ENCODE measurements around the gene TMPRSS13. TPM values are rescaled to one million over a fixed set of nuclear protein-coding genes. Genes with fewer than 3 reads are reported as not detected.

TMPRSS13 gene
- total RNA-seq, 1 donor from 2014 or later, result not detected

DNA sequence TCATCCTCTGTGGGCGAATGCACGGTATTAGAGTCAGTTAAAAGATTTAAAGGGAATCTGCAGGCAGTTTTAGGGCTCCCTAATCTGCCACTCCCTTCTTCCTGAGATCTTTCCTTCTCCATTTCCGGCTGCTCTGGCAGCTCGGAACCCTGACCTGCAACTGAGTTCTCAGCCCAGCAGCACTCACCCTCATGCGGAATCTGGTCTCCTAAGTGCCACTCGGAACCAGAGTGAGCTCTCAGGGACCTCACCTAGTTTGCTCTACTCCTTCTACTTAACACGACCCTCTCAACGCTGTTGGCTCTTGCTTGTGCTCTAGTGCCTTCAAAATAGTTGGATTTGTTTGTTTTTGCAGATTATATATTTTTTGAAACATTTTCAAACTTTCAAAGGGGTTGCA is 37.7 kb upstream of the TMPRSS13 start:
- H3K9me3 ChIP-seq, result no peaks in the 10 kb centered on the region
- no peak for DNase-seq (ENCODE audit: low spot score in 2 of 2)
- no peaks in the 10 kb centered on the region for H3K4me1 ChIP-seq
- no peaks in the 10 kb centered on the region for H3K27me3 ChIP-seq
- no peaks in the 10 kb centered on the region for H3K36me3 ChIP-seq
- no peak overlapping the region for H3K4me3 ChIP-seq
- H3K27ac ChIP-seq, result no peak overlapping the region
- intact Hi-C loops (cut with DNase I), result no loop called here
- TF ChIP-seq, protein P1, sequence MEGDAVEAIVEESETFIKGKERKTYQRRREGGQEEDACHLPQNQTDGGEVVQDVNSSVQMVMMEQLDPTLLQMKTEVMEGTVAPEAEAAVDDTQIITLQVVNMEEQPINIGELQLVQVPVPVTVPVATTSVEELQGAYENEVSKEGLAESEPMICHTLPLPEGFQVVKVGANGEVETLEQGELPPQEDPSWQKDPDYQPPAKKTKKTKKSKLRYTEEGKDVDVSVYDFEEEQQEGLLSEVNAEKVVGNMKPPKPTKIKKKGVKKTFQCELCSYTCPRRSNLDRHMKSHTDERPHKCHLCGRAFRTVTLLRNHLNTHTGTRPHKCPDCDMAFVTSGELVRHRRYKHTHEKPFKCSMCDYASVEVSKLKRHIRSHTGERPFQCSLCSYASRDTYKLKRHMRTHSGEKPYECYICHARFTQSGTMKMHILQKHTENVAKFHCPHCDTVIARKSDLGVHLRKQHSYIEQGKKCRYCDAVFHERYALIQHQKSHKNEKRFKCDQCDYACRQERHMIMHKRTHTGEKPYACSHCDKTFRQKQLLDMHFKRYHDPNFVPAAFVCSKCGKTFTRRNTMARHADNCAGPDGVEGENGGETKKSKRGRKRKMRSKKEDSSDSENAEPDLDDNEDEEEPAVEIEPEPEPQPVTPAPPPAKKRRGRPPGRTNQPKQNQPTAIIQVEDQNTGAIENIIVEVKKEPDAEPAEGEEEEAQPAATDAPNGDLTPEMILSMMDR (IDR thresholded peaks at IDR 0.05), result no peak

DNA sequence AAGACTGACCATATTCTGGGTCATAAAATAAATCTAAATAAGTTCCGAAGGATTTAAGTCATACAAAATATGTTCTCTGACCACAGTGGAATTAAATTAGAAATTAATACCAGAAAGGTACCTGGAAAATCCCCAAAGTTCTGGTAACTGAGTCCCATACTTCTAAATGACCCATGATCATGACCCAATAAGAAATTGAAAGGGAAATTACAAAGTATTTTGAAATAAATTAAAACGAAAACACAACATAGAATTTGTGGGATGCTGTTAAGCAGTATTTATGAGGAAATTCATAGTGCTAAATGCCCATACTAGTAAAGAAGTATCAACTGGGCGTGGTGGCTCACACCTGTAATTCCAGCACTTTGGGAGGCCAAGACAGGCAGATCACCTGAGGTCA is 33.6 kb upstream of the TMPRSS13 start:
- no peaks in the 10 kb centered on the region for H3K4me1 ChIP-seq
- H3K27me3 ChIP-seq, result no peaks in the 10 kb centered on the region
- no peaks in the 10 kb centered on the region for H3K9me3 ChIP-seq
- DNase-seq (ENCODE audit: low spot score in 2 of 2), result no peak
- intact Hi-C loops (cut with DNase I), result no loop called here
- TF ChIP-seq, protein P1 (IDR thresholded peaks at IDR 0.05), result no peak
- no peaks in the 10 kb centered on the region for H3K36me3 ChIP-seq
- no peak overlapping the region for H3K4me3 ChIP-seq
- H3K27ac ChIP-seq, result no peak overlapping the region

DNA sequence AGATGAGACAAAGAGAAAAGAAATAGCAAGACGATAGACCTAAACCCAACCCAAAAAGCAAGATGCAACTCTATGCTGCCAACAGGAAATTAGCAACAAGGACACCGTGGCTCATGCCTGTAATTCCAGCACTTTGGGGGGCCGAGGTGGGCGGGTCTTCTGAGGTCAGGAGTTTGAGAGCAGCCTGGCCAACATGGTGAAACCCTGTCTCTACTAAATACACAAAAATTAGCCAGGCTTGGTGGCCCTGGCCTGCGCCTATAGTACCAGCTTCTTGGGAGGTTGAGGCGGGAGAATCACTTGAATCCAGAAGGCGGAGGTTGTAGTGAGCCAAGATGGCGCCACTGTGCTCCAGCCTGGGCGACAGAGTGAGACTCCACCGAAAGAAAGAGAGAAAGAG is 32.7 kb upstream of the TMPRSS13 start:
- TF ChIP-seq, protein P1 (IDR thresholded peaks at IDR 0.05), result no peak
- no peak for DNase-seq (ENCODE audit: low spot score in 2 of 2)
- H3K9me3 ChIP-seq, result no peaks in the 10 kb centered on the region
- no peak overlapping the region for H3K4me3 ChIP-seq
- H3K36me3 ChIP-seq, result no peaks in the 10 kb centered on the region
- intact Hi-C loops (cut with DNase I), result no loop called here
- H3K27ac ChIP-seq, result no peak overlapping the region
- no peaks in the 10 kb centered on the region for H3K27me3 ChIP-seq
- H3K4me1 ChIP-seq, result no peaks in the 10 kb centered on the region

DNA sequence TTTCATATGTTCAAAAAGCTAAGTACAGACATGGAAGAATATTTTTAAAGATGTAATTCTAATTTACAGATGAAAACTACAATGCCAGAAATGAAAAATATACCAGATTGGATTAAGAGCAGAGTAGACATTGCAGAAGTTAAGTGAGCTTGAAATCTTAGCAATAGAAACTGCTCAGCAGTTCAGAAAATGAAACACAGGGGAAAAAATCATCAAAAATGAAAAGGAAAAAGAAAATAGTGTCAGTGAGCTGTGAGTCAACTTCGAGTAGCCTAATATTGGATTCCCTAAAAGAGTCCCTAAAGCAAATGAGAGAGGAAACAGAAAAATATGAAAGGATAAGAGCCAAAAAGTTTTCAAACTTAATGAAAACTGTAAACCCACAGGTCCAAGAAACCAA is 31.2 kb upstream of the TMPRSS13 start:
- DNase-seq (ENCODE audit: low spot score in 2 of 2), result no peak
- Histone ChIP-seq H3K4me3 (no peak overlapping the region), H3K4me1 (no peaks in the 10 kb centered on the region), H3K36me3 (no peaks in the 10 kb centered on the region), H3K9me3 (no peaks in the 10 kb centered on the region), H3K27me3 (no peaks in the 10 kb centered on the region), H3K27ac (no peak overlapping the region)
- TF ChIP-seq, protein P1 (IDR thresholded peaks at IDR 0.05), result no peak
- intact Hi-C loops (cut with DNase I), result no loop called here

DNA sequence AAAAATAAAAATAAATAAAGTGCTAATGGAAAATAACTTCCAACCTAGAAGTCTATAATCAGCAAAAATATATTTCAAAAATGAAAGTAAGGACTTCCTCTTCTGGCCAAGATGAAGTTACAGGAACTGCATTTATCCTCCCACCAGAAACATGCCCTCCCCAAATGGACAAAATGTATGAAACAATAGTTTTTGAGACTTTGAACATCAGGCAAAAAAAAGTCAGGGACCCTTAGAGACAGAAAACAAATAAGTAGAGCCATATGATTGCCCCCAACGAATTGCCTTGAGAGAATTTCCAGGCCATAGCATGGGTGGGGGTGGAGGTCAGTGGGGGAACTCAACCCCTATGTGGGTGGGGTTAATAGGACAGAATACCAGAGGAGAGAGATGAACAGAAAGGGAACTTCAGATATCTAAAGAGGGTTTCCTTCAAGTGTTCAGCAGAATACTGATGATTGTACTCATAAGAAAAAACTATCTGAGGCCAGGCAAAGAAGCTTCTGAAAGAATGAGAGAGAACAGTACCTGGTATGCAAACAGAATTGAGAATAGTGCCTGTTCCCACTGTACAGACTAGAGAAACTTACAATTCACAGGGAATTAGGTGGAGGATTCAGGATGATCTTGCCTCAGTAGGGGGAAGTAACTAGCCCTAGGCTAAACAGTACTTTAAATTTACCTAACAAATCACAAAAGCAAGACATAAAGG is 30.4 kb upstream of the TMPRSS13 start:
- no peaks in the 10 kb centered on the region for H3K27me3 ChIP-seq
- no peaks in the 10 kb centered on the region for H3K4me1 ChIP-seq
- no peak for DNase-seq (ENCODE audit: low spot score in 2 of 2)
- no peaks in the 10 kb centered on the region for H3K36me3 ChIP-seq
- intact Hi-C loops (cut with DNase I), result no loop called here
- H3K4me3 ChIP-seq, result no peak overlapping the region
- no peaks in the 10 kb centered on the region for H3K9me3 ChIP-seq
- no peak overlapping the region for H3K27ac ChIP-seq
- TF ChIP-seq, protein P1 (IDR thresholded peaks at IDR 0.05), result no peak

DNA sequence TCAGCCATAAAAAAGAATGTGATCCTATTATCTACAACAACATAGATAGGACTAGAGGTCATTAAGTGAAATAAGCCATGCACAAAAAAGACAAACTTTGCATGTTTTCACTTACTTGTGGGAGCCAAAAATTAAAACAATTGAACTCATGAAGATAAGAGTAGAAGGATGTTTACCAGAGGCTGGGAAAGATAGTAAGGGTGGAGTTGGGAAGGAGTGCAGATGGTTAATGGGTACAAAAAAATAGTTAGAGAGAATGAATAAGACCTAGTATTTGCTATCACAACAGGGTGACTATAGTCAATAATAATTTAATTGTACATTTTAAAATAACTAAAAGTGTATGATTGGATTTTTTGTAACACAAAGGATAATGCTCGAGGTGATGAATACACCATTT is 29.7 kb upstream of the TMPRSS13 start:
- H3K27ac ChIP-seq, result no peak overlapping the region
- H3K36me3 ChIP-seq, result no peaks in the 10 kb centered on the region
- no peak for DNase-seq (ENCODE audit: low spot score in 2 of 2)
- TF ChIP-seq, protein P1 (IDR thresholded peaks at IDR 0.05), result no peak
- intact Hi-C loops (cut with DNase I), result no loop called here
- H3K4me1 ChIP-seq, result no peaks in the 10 kb centered on the region
- H3K27me3 ChIP-seq, result no peaks in the 10 kb centered on the region
- no peaks in the 10 kb centered on the region for H3K9me3 ChIP-seq
- no peak overlapping the region for H3K4me3 ChIP-seq
